Activated effector memory CD4-positive, alpha-beta T cell treated with Interleukin-2 at 50 U/mL for 16 hours (primary cell): ENCODE results near the gene MPP1.

Source experiments
- DNase-seq: peaks from one replicate; pipeline ENCODE4 v3.0.0-alpha.2; 2020

The MPP1 gene

GRCh38 chrX:154774622-154775021 is 30.7 kb downstream of the MPP1 start:
- no peak for DNase-seq

- peak; percentile 91 for DNase-seq
These were observed 42.6 kb downstream of the MPP1 start, which contains the start of gene DKC1 for GRCh38 chrX:154762537-154763296. TSS of gene DKC1 (plus strand) at chrX:154762864. CDS start at chrX:154762966, 102 bp downstream.

- no peak for DNase-seq
These were observed 43.2 kb downstream of the MPP1 start for GRCh38 chrX:154761977-154762536.

GRCh38 chrX:154758696-154759095 is 46.6 kb downstream of the MPP1 start:
- no peak for DNase-seq

GRCh38 chrX:154751669-154752271 is 53.5 kb downstream of the MPP1 start:
- no peak for DNase-seq

- no peak for DNase-seq
These were observed 54.0 kb downstream of the MPP1 start for GRCh38 chrX:154751203-154751668.

GRCh38 chrX:154750301-154751202 is 54.7 kb downstream of the MPP1 start, which contains the start of gene GAB3:
TSS of gene GAB3 (minus strand) at chrX:154751077. CDS start at chrX:154751025, 52 bp downstream.
- peak; percentile 37 for DNase-seq

GRCh38 chrX:154749856-154750255 is 55.4 kb downstream of the MPP1 start:
- DNase-seq = no peak

- DNase-seq = peak; percentile 6
These were observed 56.5 kb downstream of the MPP1 start for GRCh38 chrX:154748712-154749339.

- no peak for DNase-seq
These were observed 62.7 kb downstream of the MPP1 start for GRCh38 chrX:154742613-154743012.

- no peak for DNase-seq
These were observed 65.3 kb downstream of the MPP1 start for GRCh38 chrX:154739952-154740465.

- no peak for DNase-seq
These were observed 67.1 kb downstream of the MPP1 start for GRCh38 chrX:154738011-154738738.

GRCh38 chrX:154737136-154737535 is 68.1 kb downstream of the MPP1 start:
- no peak for DNase-seq

- no peak for DNase-seq
These were observed 69.4 kb downstream of the MPP1 start for GRCh38 chrX:154735695-154736393.

GRCh38 chrX:154734061-154734781 is 71.1 kb downstream of the MPP1 start:
- DNase-seq = no peak

GRCh38 chrX:154733066-154733425 is 72.2 kb downstream of the MPP1 start:
- DNase-seq = no peak

GRCh38 chrX:154732421-154733065 is 72.7 kb downstream of the MPP1 start:
- no peak for DNase-seq

GRCh38 chrX:154731881-154732280 is 73.4 kb downstream of the MPP1 start:
- no peak for DNase-seq

GRCh38 chrX:154731184-154731583 is 74.1 kb downstream of the MPP1 start:
- DNase-seq = no peak
